SK-N-MC (cell line): ENCODE results near the gene LYSMD4.
"Not testable (repeated sequence)": the region's sequence is repeated elsewhere in the genome, so short reads cannot be mapped to it uniquely, and the experiment has no call there.

ENCODE experiments used
- EZH2 ChIP-seq: fragments of 200-600 bp; sonication (generic); IDR thresholded peaks from one replicate; pipeline ENCODE4 v1.6.1; 2017; ENCODE audit warnings: antibody characterized with exemption
- FOXP2 ChIP-seq: optimal IDR thresholded peaks from 2 replicates; pipeline ENCODE3; 2011; ENCODE audit warnings: mild to moderate bottlenecking, moderate library complexity; ENCODE audit not compliant: insufficient read depth; ENCODE audit errors: extremely low read length, control extremely low read depth
- POLR2AphosphoS5 ChIP-seq: IDR thresholded peaks from 2 replicates; pipeline ENCODE4 v1.6.1; 2012; ENCODE audit warnings: mild to moderate bottlenecking, low read depth, low read length, borderline replicate concordance

GRCh38 chr15:99734040-99734291, 729 bp upstream of the LYSMD4 start:
- TF ChIP-seq POLR2AphosphoS5, EZH2, FOXP2: not testable (repeated sequence)
